Activated CD8-positive, alpha-beta memory T cell treated with anti-CD3 and anti-CD28 coated beads, Interleukin-2, amount 50 U/mL, for 24 hours (primary cell): Measurements from ENCODE around the gene INPP4B.
"Not testable (repeated sequence)": the region's sequence is repeated elsewhere in the genome, so short reads cannot be mapped to it uniquely, and the experiment has no call there.

Experiments used
- DNase-seq: peaks from one replicate; pipeline ENCODE4 v3.0.0-alpha.2; 2020; ENCODE audit errors: extremely low read depth

INPP4B gene

DNA sequence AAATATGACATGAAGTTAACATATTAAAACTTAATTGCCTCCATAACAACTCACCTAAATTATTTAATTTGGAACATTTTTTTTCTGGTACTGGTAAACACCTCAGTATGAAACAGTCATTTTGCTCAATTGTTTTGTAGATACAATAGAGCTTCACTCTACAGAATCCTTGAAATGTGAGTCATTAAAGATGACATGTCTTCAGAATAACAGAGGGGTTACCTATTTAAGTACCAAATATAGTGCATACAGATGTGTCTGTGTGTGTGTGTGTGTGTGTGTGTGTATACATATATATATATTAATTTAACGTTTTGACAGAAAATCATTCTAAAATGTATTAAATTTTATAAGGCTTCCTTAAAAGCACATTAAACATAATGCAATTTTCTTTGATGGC, 297.6 kb downstream of the INPP4B start:
- no peak for DNase-seq

DNA sequence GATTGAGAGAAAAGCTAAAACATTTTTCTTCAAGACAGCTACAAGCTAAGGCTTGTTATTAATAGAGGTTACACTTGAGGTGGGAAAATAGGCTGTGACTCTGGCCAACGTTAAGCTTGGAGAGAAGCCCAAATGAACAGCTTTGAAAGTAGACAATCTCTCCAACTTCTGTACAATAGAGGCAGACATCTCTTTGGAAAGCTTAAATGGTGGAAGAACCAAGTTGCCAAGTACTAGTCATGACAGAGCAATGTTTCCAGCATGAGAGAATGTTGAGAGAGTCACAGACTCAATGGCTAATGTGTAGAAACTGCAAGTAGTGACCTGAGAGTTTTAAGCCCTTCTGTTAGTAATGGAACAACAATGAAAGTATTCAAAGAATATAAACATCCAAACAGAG, 298.1 kb downstream of the INPP4B start:
- DNase-seq: no peak

DNA sequence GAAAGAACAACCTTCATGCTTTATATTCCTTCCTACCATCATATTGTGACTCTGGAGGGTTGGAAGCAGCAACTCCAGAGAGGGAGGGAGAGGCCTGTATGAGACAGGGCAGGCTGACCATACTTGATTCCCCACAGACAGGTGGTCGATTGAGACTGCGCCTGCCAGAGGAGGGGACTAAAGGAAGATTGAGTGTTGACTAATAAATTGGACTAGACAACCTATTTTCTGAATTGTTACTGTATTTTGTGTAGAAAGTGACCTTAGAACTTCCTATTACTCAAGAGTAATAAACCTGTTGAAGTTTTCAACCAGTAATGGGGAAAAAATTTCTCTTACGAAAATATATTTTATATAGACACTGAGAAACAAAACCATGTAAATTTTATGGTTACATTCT, 301.5 kb downstream of the INPP4B start:
- DNase-seq: no peak

DNA sequence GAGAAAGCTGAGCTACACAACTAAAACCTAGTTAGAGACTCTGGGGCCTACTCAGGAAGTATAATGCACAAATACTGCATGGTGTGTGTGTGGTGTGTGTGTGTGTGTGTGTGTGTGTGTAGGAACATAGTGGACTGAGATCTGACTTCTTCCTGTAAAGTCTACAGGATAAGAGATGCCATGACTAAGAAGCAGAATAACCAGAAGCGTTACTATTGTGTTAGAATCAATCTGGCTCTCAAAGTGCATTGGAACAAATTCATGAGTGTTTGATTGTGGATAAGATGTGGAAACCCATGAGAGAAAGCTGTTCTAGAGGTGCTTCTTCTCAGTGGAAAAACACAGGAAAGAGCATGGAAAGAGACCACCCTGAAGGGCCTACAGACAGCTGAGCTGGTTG, 302.1 kb downstream of the INPP4B start:
- DNase-seq: no peak

DNA sequence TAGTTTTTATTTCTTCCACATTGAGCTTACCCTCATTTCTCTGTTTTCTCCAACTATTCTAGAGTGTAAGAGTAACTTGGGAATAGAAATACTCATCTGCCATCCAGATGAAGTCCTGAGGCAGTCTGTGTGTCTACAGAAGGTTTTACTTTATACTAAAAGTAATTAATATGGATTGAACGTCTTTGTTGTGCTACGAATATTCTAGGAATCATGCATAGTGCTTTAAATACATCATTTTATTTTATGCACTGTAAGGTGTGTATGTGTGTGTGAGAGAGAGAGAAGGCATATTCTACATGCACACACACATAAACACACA, 305.7 kb downstream of the INPP4B start:
- no peak for DNase-seq

DNA sequence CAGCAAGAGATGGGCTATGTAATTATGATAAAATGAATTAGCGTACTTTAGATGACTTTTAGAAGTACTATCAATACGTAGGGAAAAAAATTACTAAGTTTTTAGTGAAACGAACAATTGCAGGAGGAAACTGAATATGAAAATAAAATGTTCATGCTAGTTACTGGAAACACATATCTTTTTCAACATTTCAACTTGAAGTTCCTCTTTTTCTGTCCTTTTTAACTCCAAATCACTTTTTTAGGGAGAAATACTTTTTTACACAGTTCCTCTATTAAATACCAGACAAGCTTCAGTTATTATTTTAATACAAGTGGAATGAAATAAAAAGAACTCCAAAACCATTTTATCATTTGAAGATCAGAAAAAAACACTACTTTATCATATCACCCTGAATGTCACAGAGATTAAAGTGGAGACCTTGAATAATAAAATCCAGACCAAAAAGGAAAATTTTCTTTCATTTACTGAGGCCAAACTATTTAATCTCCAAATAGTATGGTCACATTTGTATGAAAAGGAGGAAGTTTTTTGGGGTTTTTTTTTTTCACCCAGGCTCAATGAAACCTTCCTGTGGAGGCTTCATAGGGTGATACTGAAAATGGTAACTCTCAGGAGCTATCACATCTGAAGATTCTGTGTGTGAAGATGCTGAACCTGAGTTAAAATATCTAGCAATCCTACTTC, 306.2 kb downstream of the INPP4B start:
- no peak for DNase-seq

DNA sequence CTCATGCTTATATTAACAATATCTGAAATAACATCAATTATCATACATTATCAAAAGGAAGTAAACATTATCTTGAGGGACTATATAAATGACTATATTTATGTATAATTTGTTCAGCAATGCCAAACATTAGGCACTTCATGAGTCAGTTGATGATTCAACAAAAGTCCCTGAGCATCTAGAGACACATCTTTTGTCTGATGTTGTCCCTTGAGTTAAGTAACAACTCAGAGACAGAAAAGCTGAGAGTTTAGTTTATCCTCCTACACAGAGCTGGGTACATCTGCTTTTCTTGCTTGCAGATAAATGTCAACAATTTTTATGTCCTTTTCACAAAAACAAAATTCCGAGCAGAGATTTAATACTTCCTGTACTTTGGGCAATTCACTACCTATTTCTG, 311.1 kb downstream of the INPP4B start:
- DNase-seq: no peak

DNA sequence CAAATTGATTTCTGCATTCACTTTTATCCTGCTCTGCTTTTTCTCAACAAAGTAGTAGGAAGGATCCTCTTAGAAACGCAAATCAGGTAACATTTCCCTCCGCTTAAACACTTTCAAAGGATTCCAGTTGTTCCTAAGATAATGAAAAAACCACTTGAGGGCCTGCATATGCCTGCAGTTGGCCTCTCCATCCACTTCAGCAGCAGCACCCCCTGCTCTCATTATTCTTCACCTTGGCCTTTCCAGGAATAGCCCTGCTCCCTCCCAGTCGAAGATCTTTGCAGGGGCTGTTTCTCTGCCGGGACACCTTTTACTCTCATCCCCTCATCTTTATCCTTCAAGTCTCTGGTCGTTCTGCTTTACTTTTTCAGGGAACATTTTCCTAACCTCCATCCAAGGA, 314.0 kb downstream of the INPP4B start:
- no peak for DNase-seq

DNA sequence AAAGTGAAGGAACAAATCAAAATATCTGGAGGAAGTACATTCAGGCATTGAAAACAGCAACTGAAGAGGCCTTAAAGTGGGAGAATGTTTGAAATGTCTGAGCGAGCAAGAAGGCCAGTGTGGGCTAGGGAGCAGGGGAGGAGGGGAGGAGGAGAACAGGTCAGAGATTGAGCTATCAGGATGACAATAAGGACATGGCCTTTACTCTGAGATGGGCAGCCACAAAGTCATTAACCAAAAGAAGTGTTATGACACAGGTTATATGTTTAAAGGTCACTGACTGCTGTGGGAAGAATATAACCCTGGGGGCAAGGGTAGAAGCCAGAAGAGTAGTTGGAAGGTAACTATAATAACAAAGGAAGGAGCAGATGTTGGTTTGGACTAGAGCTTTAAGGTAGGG, 315.4 kb downstream of the INPP4B start:
- no peak for DNase-seq

DNA sequence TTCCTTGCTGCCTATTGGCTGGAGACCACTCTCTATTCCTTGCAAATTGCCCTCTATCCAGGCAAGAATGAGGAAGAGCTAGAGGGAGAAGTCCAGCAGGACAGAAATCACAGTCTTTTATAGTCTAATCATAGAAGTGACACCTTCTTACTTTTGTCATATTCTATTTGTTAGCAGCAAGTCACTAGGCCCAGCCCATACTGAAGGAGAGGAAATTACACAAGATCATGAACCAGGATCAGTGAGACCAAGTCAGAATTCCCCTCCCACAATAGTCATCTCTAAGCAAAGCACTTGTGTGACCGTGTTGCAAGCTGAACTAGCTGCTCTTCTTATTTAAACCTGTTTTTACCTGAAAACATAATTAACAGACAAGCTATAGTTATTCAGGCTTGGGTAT, 317.7 kb downstream of the INPP4B start:
- no peak for DNase-seq

DNA sequence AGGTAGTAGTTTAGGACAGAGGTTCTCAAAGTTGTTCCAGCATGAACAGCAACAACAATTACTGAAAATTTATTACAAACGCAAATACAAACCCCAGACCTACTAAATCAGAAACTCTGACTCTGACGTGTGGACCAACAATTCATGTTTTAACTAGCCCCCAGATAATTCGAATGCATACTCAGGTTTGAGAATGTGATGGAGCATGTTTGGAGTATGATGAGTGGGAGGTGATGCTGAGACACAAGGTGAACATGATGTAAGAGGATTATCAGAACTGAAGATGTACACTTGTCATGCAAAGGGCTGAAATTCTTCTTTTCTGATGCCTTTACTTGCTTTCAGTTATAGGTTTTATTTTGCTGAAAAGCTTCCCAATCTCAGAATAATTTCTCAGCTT, 323.0 kb downstream of the INPP4B start:
- no peak for DNase-seq

DNA sequence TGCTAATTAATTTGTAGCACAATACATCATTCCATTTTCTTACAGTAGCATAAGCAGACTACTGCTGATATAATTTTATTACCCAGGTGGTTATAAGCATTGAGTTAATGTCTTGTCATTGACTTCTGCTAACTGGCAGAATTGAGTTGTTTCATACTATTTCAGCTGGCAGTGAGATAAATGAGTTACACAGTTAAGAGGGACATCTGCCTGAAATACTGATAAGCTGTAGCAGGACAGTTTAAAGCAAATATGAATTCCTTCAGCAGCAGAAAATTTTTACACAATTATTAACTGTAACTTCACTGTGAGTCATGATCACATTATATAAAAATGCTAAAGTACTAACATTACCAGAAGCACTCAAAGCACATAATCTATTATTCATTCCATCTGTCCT, 326.8 kb downstream of the INPP4B start:
- no peak for DNase-seq

DNA sequence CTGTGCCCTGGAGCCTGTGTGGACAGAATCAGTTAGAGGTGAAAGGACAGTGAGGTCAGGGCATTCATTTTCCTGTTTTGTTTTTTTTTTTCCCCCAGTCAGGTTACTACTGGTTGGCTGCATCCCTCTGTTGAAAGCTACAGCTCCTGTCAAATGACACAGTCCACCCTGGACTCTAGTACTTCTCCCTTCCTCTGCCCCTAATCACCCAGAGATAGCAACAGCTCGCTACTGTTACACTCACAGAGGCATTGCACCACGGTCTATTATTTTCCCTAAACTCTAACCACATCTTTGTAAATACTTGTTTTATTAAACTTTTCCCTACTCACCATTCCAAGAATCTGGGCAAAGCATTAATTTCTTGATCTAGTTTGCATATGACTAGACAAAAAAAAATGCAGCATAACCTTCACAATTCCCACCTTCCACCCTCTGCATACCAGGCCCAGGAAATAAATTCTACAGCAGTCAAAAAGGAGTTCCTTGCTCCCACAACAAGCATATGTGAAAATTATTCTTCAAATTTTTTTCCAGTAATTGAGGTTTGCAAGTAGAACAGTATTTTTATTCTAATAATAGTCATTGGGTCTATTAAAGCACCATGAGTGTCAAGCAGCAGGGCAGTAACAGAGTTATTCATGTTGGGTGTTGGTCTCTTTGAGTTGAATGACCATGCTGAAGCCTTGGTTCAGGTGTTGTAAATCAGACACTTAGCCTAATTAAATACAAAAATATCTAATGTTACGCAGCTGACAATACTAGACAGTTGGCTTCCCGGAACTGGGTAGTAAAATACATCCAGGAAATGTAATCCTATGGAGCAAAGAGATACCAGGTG, 329.2 kb downstream of the INPP4B start:
- DNase-seq: no peak

DNA sequence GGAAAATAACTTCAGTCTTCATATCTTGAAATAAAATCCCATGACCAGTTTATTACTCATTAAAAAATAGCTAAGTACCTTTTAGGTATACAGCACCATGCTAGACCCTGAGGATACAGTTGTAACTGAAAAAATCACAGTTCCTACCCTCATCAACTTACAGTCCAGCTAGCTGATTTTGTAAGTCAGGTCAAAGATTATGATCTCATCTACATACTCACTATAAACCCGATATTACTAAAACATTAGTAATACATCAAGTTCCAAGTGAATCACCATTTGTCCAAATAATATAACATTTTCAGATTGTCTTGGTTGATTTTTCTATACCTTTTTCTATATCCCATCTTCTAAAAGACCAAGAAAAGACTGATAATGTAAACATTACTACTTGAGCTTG, 333.9 kb downstream of the INPP4B start:
- DNase-seq: no peak

DNA sequence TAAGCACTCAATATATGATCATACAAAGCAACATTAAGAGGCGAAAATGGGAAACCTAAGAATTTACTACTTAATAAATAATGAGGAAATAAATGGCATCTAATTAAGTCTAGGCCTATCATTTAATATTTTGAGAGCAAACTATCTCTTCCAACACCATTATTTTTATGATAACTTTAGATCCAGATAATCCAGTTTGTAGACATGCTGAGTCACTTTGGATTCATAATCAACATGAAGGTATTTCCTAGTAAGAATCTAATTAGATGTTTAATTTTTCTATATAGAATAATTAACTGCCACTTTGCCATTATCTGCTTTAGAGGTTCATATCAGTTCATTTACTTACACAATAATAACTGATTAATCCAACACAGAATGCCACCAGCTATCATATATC, 336.2 kb downstream of the INPP4B start:
- DNase-seq: no peak

DNA sequence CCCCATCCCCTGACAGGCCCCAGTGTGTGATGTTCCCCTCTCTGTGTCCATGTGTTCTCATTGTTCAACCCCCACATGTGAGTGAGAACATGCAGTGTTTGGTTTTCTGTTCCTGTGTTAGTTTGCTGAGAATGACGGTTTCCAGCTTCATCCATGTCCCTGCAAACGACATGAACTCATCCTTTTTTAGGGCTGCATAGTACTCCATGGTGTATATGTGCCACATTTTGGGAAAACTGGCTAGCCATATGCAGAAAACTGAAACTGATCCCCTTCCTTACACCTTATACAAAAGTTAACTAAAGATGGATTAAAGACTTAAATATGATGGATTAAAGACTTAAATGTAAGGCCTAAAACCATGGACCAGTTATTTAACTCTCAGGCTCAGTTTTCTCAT, 336.7 kb downstream of the INPP4B start:
- not testable (repeated sequence) for DNase-seq

DNA sequence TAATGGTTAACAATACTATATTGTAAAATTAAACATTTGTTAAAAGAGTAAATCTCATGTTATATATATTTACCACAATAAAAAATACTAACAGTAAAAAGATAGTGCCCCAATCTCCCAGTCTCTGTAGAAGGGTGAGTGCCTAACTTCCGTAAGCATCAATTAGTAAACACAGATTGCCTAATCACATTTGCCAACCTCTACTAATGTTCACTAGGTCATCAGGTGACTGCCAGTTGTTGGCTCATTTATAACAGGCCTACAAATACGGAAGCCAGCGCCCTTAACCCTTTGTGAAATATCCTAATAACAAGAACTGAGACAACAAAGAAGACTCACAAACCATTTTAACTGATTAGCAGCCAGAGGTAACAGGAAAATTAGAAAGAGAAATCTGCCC, 345.1 kb downstream of the INPP4B start:
- no peak for DNase-seq

DNA sequence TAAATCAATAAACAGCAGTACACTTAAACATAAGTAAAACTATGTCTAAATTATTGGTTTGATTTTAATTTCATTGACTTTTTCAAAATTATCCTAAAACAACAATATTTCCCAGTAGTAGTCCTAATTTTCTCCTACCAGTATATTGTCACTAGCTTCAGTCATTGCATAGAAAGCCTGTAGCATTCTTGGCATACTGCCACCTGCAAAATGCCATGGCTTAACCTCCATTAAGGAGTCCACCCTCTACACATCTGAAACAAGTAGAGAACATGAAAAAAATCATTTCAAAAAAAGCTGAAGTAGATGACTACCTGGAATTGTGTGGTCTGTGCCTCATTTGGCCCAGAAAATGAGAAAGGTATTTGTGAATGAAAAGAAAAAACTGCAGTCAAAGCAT, 348.5 kb downstream of the INPP4B start:
- DNase-seq: no peak

DNA sequence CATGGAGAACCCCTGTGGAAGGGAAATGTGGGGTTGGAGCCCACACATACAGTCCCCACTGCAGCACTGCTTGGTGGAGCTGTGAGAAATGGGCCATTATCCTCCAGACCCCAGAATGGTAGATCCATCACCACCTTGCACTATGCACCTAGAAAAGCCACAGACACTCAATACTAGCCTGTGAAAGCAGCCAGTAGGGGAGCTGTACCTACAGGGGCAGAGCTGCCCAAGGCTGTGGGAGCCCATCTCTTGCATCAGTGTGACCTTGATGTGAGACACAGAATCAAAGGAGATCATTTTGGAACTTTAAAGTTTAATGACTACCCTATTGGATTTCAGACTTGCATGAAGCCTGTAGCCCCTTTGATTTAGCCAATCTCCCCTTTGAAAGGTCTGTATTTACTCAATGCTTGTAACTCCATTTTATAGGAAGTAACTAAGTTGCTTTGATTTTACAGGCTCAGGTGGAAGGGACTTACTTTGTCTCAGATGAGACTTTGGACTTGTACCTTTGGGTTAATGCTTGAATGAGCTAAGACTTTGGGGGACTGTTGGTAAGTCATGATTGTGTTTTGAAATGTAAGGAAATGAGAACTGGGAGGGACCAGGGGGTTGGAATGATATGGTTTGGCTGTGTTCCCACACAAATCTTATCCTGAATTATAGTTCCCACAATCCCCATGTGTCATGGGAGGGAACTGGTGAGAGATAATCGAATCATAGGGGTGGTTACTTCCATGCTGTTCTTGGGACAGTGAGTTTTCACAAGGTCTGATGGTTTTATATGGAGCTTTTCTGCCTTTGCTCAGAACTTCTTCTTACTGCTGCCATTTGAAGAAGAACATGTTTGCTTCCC, 352.6 kb downstream of the INPP4B start:
- DNase-seq: no peak

DNA sequence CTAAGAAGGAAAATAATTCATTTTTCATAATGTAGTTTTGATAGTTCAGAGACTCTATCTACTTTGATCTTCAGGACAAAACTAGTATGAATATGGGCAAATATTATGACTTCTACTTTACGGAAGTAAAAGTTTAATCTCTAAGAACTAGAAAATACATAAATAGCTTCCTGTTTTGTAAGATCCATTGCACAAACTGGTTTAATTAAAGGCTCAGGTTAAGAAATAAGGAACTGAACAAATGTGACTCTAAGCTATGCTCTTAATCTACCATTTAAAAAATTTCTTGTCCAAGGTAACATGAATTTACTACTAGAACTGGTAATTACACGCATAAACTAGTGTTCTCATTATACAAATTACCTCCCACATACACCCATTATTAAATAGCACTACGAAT, 360.6 kb downstream of the INPP4B start:
- DNase-seq: no peak

DNA sequence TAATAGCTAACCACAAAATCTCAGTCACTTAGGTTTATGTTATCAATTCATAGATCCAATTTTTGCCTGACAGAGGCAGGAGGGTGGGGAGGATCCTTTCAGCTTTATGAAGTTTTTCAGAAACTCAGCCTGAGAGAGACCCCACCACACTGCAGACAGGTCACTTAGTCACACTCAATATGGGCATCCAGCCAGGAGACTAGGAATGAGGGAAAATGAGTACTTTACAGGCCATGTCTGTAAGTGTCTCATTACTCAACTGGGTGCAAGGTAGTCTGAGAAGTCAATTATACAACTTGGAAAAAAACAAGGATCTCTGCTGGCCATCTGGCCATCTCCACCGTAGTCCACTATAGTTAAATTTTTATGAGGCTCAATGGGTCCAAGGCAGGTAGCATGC, 365.9 kb downstream of the INPP4B start:
- DNase-seq: no peak

DNA sequence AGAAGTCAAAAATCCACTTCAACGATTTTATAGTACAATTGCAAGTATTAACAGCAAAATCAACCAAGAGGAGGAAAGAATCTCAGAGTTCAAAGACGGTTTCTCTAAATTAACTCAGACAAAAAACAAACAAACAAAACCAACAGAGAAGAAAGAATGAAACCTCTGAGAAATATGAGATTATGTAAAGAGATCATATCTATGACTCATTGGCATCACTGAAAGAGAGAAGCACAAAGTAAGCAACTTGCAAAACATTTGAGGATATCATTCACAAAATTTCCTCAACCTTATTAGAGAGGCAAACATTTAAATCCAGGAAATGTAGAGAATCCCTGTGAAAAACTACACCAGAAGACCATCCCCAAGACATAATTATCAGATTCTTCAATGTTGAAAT, 370.4 kb downstream of the INPP4B start:
- no peak for DNase-seq
